Measurements from ENCODE around the gene ZDHHC13. TPM values are rescaled to one million over a fixed set of nuclear protein-coding genes. Genes with fewer than 3 reads are reported as not detected.
"Not testable (repeated sequence)": the region's sequence is repeated elsewhere in the genome, so short reads cannot be mapped to it uniquely, and the experiment has no call there.

ZDHHC13 gene
- total and polyA plus RNA-seq, 2 of the 8 experiments (the other 6 are each of a cell fraction or from before 2014, with no cell fraction given), result 22.4 to 24.1 TPM

- H2BK20ac ChIP-seq (ENCODE audit: low read length); H3K56ac ChIP-seq (replicated peaks; ENCODE audit: insufficient read length, low read depth, low read length); H3K9ac ChIP-seq (replicated peaks in 1 of 4; ENCODE audit: extremely low read depth in 1 of 4, low read depth in 3 of 4, low read length in 3 of 4); H2BK15ac ChIP-seq (ENCODE audit: low read length); H2AFZ ChIP-seq (ENCODE audit: low read length); H3K79me1 ChIP-seq (ENCODE audit: low read depth, low read length); H3K4me1 ChIP-seq (replicated peaks in 1 of 4; ENCODE audit: control insufficient read depth in 3 of 4, insufficient read depth in 4 of 4, low read length in 3 of 4); H4K8ac ChIP-seq (ENCODE audit: extremely low read depth, insufficient read depth, low read length); H2BK120ac ChIP-seq (replicated peaks; ENCODE audit: low read depth, low read length); H3K14ac ChIP-seq (ENCODE audit: insufficient read length); H2BK12ac ChIP-seq (ENCODE audit: low read depth, low read length); H2BK5ac ChIP-seq (ENCODE audit: low read depth, low read length); H3K79me2 ChIP-seq (ENCODE audit: control insufficient read depth in 1 of 2, insufficient read depth in 2 of 2, low read length in 2 of 2); H2AK5ac ChIP-seq (ENCODE audit: low read depth, low read length); H3K27me3 ChIP-seq (replicated peaks in 1 of 4; ENCODE audit: control insufficient read depth in 3 of 4, extremely low read depth in 1 of 4, insufficient read depth in 3 of 4, low read length in 3 of 4); DNase-seq (ENCODE audit: low read depth in 1 of 2, low spot score in 2 of 2); H4K91ac ChIP-seq (replicated peaks; ENCODE audit: insufficient read length, low read length); H4K20me1 ChIP-seq (replicated peaks in 1 of 2; ENCODE audit: control insufficient read depth in 1 of 2, insufficient read depth in 2 of 2, low read length in 2 of 2); H3K23me2 ChIP-seq (ENCODE audit: low read depth, low read length); H3K18ac ChIP-seq (ENCODE audit: extremely low read depth, low read length); H3K4ac ChIP-seq (replicated peaks; ENCODE audit: insufficient read length, low read depth, low read length); FAIRE-seq; H3K4me3 ChIP-seq (ENCODE audit: extremely low read depth in 1 of 4, insufficient read depth in 2 of 4, low read depth in 3 of 4, low read length in 4 of 4); H3K23ac ChIP-seq (ENCODE audit: insufficient read length); H3K4me2 ChIP-seq (ENCODE audit: insufficient read depth in 1 of 2, low read depth in 2 of 2, low read length in 2 of 2); CTCF ChIA-PET (ENCODE audit: partially characterized antibody); H4K5ac ChIP-seq (ENCODE audit: insufficient read length, low read depth, low read length); H3K27ac ChIP-seq (ENCODE audit: low read depth, low read length); POLR2A ChIA-PET (ENCODE audit: partially characterized antibody): not testable (repeated sequence)
- 91% methylated on average over 4 of the region's 4 CpGs; no CpG with 5 or more reads in 1 of the 2 experiments for WGBS, 2 experiments (ENCODE audit: extremely low coverage in 1 of 2, insufficient coverage in 1 of 2, insufficient read length in 1 of 2, insufficient replicate concordance in 2 of 2, low coverage in 1 of 2, low lambda C conversion rate in 2 of 2, missing lambda C conversion rate in 1 of 2)
- peaks cover 0 to 21% (median 4%) of the 10 kb centered on the region in 4 experiments; a peak in 4 of 8 replicates for H3K36me3 ChIP-seq (ENCODE audit: control insufficient read depth in 2 of 4, insufficient read depth in 4 of 4, low read length in 3 of 4)
- H3K9me3 ChIP-seq (ENCODE audit: insufficient read depth in 2 of 2, low read depth in 1 of 2, low read length in 1 of 2), result peaks cover 18 to 26% of the 10 kb centered on the region in 2 experiments
These were observed 19.9 kb downstream of the ZDHHC13 start for GRCh38 chr11:19136884-19137283.
